ENCODE results near the gene PWP1.

Gene PWP1

GRCh38 chr12:107685360-107686248 is at the start of gene PWP1:
Gene PWP1 (plus strand): TSS chr12:107685799. CDS start chr12:107685900, 101 bp downstream.
- ATAC-seq (peak; percentile 93), DNase-seq (peak; percentile 96)

GRCh38 chr12:107641154-107641553 is 44.4 kb upstream of the PWP1 start:
- DNase-seq, result no peak
- ATAC-seq, result no peak

GRCh38 chr12:107642240-107642639 is 43.4 kb upstream of the PWP1 start:
- DNase-seq (no peak), ATAC-seq (no peak)

- no peak for ATAC-seq
- no peak for DNase-seq
Observed at GRCh38 chr12:107645630-107646333, 39.8 kb upstream of the PWP1 start.

- ATAC-seq, result no peak
- DNase-seq, result no peak
Observed at GRCh38 chr12:107646436-107646835, 39.2 kb upstream of the PWP1 start.

- DNase-seq, result no peak
Observed at GRCh38 chr12:107649661-107650061, 35.9 kb upstream of the PWP1 start.

GRCh38 chr12:107650977-107651376 is 34.6 kb upstream of the PWP1 start:
- ATAC-seq (no peak), DNase-seq (no peak)

More at GRCh38 chr12:107649661-107650061, 35.9 kb upstream of the PWP1 start:
- ATAC-seq, result no peak

GRCh38 chr12:107651571-107652449 is 33.8 kb upstream of the PWP1 start:
- DNase-seq (no peak), ATAC-seq (no peak)

GRCh38 chr12:107653519-107653918 is 32.1 kb upstream of the PWP1 start:
- DNase-seq, result no peak
- no peak for ATAC-seq

GRCh38 chr12:107654873-107655272 is 30.7 kb upstream of the PWP1 start:
- no peak for ATAC-seq
- DNase-seq, result no peak

- ATAC-seq, result no peak
- no peak for DNase-seq
Observed at GRCh38 chr12:107655281-107656065, 30.1 kb upstream of the PWP1 start.

- no peak for ATAC-seq
- DNase-seq, result no peak
Observed at GRCh38 chr12:107656302-107656701, 29.3 kb upstream of the PWP1 start.

- ATAC-seq, result no peak
- no peak for DNase-seq
Observed at GRCh38 chr12:107657133-107657532, 28.5 kb upstream of the PWP1 start.

GRCh38 chr12:107657621-107658020 is 28.0 kb upstream of the PWP1 start:
- DNase-seq (no peak), ATAC-seq (no peak)

- DNase-seq, result no peak
Observed at GRCh38 chr12:107660235-107660634, 25.4 kb upstream of the PWP1 start.

GRCh38 chr12:107660861-107661415 is 24.7 kb upstream of the PWP1 start:
- ATAC-seq (no peak), DNase-seq (no peak)

More at GRCh38 chr12:107660235-107660634, 25.4 kb upstream of the PWP1 start:
- ATAC-seq, result no peak

- DNase-seq, result no peak
- no peak for ATAC-seq
Observed at GRCh38 chr12:107661830-107662229, 23.8 kb upstream of the PWP1 start.

- ATAC-seq (no peak), DNase-seq (no peak)
Observed at GRCh38 chr12:107662484-107662883, 23.1 kb upstream of the PWP1 start.

- ATAC-seq, result no peak
- DNase-seq, result no peak
Observed at GRCh38 chr12:107663277-107663676, 22.3 kb upstream of the PWP1 start.

GRCh38 chr12:107666009-107666408 is 19.6 kb upstream of the PWP1 start:
- DNase-seq, result no peak
- no peak for ATAC-seq

GRCh38 chr12:107667464-107667863 is 18.1 kb upstream of the PWP1 start:
- DNase-seq (no peak), ATAC-seq (no peak)

Data from stimulated activated naive CD8-positive, alpha-beta T cell treated with anti-CD3 and anti-CD28 coated beads, Interleukin-15, Interleukin-2, amounts not matched to agents 100 U/mL and 50 U/mL, for 24 hours (primary cell).